OCI-LY1 (cell line): ENCODE data around the gene PTPRT.

Experiments
- CTCF ChIP-seq: fragments of 200-600 bp; sonication (generic), shearing (Covaris generic); IDR thresholded peaks from 2 replicates; pipeline ENCODE4 v1.5.1; 2017; ENCODE audit warnings: mild to moderate bottlenecking, antibody characterized with exemption, low read length, moderate library complexity, mixed read lengths
- EZH2 ChIP-seq: fragments of 200-600 bp; sonication (generic), shearing (Covaris generic); IDR thresholded peaks from 2 replicates; pipeline ENCODE4 v1.8.0; 2017; ENCODE audit warnings: borderline replicate concordance, mixed run types, mild to moderate bottlenecking, antibody characterized with exemption, low read length, moderate library complexity, mixed read lengths

GRCh38 chr20:42886046-42886445 is 303.7 kb downstream of the PTPRT start:
- TF ChIP-seq CTCF: no peak
- no peak for TF ChIP-seq EZH2
